HepG2 (cell line): ENCODE data around the gene RAP1A. TPM values are rescaled to one million over a fixed set of nuclear protein-coding genes. Genes with fewer than 3 reads are reported as not detected.

Source experiments
- AGO2 ChIP-seq: fragments of 200-400 bp; formaldehyde crosslinking; optimal IDR thresholded peaks from 2 replicates; pipeline ENCODE3; 2017; ENCODE audit warnings: mild to moderate bottlenecking, low read depth, low read length, moderate library complexity
- ATF4 ChIP-seq, 2 experiments: fragments of 450-650 bp in 1 of 2; sonication (generic) in 1 of 2; formaldehyde crosslinking; IDR thresholded peaks; 2 replicates each; pipeline versions ENCODE4 v1.5.0 to v1.8.0; 2020 to 2022; ENCODE audit warnings: mild to moderate bottlenecking in 1 of 2, missing genetic modification reagents in 1 of 2
- ETS1 ChIP-seq: sonication (generic); formaldehyde crosslinking; IDR thresholded peaks from 2 replicates; pipeline ENCODE4 v1.4.0; 2020; ENCODE audit warnings: missing genetic modification reagents
- FLYWCH1 ChIP-seq: sonication (generic); formaldehyde crosslinking; IDR thresholded peaks from 2 replicates; pipeline ENCODE4 v1.8.1; 2023; ENCODE audit warnings: mild to moderate bottlenecking, missing genetic modification reagents
- FOXA1 ChIP-seq, 2 experiments: fragments of 450-650 bp in 1 of 2; sonication (generic) in 1 of 2; formaldehyde crosslinking in 1 of 2; IDR thresholded peaks; 2 replicates each; pipeline versions ENCODE4 v1.4.0 to v1.6.1; 2016 to 2020; ENCODE audit warnings: missing genetic modification reagents in 1 of 2
- HOXD1 ChIP-seq: sonication (generic); formaldehyde crosslinking; IDR thresholded peaks from 2 replicates; pipeline ENCODE4 v1.5.0; 2020; ENCODE audit warnings: missing genetic modification reagents
- IRF2 ChIP-seq: IDR thresholded peaks from 2 replicates; pipeline ENCODE4 v1.6.1; 2018; ENCODE audit warnings: missing genetic modification reagents, missing compliant biosample characterization
- NBN ChIP-seq: fragments of 450-650 bp; conservative IDR thresholded peaks from 2 replicates; pipeline ENCODE4 v1.6.1; 2017
- RARG ChIP-seq: sonication (generic); formaldehyde crosslinking; IDR thresholded peaks from 2 replicates; pipeline ENCODE4 v1.4.0; 2020; ENCODE audit warnings: low read depth, mild to moderate bottlenecking, missing genetic modification reagents
- RBM39 ChIP-seq: fragments of 200-400 bp; formaldehyde crosslinking; IDR thresholded peaks from one replicate; pipeline ENCODE4 v1.6.1; 2018; ENCODE audit warnings: antibody characterized with exemption, mild to moderate bottlenecking, low read depth, low read length; ENCODE audit not compliant: poor library complexity, severe bottlenecking
- SIX1 ChIP-seq: sonication (generic); formaldehyde crosslinking; IDR thresholded peaks from 2 replicates; pipeline ENCODE4 v1.4.0; 2020; ENCODE audit warnings: missing genetic modification reagents, borderline replicate concordance
- STAT6 ChIP-seq: sonication (generic); formaldehyde crosslinking; IDR thresholded peaks from 2 replicates; pipeline ENCODE4 v1.4.0; 2020; ENCODE audit warnings: missing genetic modification reagents, mild to moderate bottlenecking, borderline replicate concordance
- ZFAT ChIP-seq: sonication (generic); formaldehyde crosslinking; conservative IDR thresholded peaks from 2 replicates; pipeline ENCODE4 v1.8.1; 2023; ENCODE audit warnings: missing genetic modification reagents, inconsistent platforms
- ZFX ChIP-seq: sonication (generic); formaldehyde crosslinking; IDR thresholded peaks from 2 replicates; pipeline ENCODE4 v1.4.0; 2020; ENCODE audit warnings: mild to moderate bottlenecking, low read depth, missing genetic modification reagents, moderate library complexity
- ZNF225 ChIP-seq: sonication (generic); formaldehyde crosslinking; IDR thresholded peaks from 2 replicates; pipeline ENCODE4 v1.4.0; 2020; ENCODE audit warnings: mild to moderate bottlenecking, missing genetic modification reagents
- ZNF484 ChIP-seq: sonication (generic); formaldehyde crosslinking; IDR thresholded peaks from 2 replicates; pipeline ENCODE4 v1.5.1; 2020; ENCODE audit warnings: mild to moderate bottlenecking, low read depth, missing genetic modification reagents, borderline replicate concordance
- ZNF782 ChIP-seq: sonication (generic); formaldehyde crosslinking; IDR thresholded peaks from 2 replicates; pipeline ENCODE4 v1.4.0; 2020; ENCODE audit warnings: missing genetic modification reagents, mild to moderate bottlenecking, borderline replicate concordance
- polyA plus RNA-seq, 8 experiments: library from polyadenylated mRNA; depleted of rRNA in 3 of 8; stranded (reverse) in 7 of 8; unstranded in 1 of 8; fragments of >200 nt; fragmentation: Illumina TruSeq in 4 of 8; extraction: Trizol in 4 of 8; gene quantifications; 2 replicates each; pipeline versions ENCODE4 v1.2.1 to v1.2.3, GENCODE V29; 2011 to 2016; ENCODE audit warnings: low read depth in 4 of 8, missing spikeins in 1 of 8, mixed read lengths in 1 of 8; ENCODE audit not compliant: insufficient read depth in 1 of 8
- total RNA-seq, 5 experiments: library from RNA; depleted of rRNA; stranded (reverse); fragments of >200 nt; fragmentation: Illumina TruSeq; extraction: Trizol; gene quantifications; 2 replicates each; pipeline ENCODE4 v1.2.3, GENCODE V29; 2016; ENCODE audit warnings: low read depth in 1 of 5
- TF ChIP-seq, protein P1 (sequence below): sonication (generic); formaldehyde crosslinking; conservative IDR thresholded peaks from 2 replicates; pipeline ENCODE4 v1.4.0; 2020; ENCODE audit warnings: mild to moderate bottlenecking, missing genetic modification reagents, moderate library complexity

The RAP1A gene
- total and polyA plus RNA-seq, 2 of the 13 experiments (the other 11 are each of a cell fraction or from before 2014, with no cell fraction given), result 19.0 to 20.7 TPM

DNA sequence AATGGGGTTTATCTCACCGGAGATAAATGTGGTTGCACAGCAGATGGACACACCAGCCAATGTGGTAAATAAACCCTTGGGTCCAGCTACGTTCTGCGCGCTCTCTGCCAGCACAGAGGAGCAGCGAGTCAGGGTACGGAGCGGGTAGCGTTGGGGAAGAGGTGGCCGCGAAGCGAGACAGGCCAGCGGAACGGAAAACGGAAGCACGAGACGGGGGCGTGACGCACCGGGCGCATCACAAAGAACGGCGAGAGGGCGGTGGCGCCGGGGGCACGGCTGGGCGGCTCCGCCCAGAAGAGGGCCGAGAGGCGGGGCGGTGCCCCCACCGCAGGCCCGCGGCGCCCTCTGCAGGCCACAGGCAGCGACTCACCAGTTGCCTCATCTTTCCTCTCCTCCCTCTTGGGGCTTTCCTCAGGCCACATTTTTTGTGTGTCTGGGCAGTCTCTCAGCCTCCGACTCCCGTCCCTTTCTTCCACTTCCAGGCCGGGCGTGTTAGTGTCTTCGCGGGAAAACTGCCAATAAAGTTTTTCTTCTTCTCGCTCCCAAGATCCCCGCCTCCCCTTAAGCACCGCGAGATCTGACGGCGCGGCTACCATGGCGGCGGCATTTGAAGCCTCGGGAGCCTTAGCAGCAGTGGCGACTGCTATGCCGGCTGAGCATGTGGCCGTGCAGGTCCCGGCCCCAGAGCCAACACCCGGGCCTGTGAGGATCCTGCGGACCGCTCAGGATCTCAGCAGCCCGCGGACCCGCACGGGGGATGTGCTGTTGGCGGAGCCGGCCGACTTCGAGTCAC is 135.9 kb downstream of the RAP1A start, which contains the start of gene DDX20 (continued):
- TF ChIP-seq RBM39 (peak; percentile 78), ZFAT (CRISPR knock-in tag) (no peak), FOXA1 (IDR thresholded peaks at IDR 0.05) (no peak), FOXA1 (CRISPR knock-in tag; IDR thresholded peaks at IDR 0.05) (peak; percentile 31; the same call in 1 of the 2 replicates), ZNF484 (no peak), SIX1 (CRISPR knock-in tag) (no peak), ZNF782 (CRISPR knock-in tag) (peak; percentile 53; the same call in 1 of the 2 replicates), ATF4 (CRISPR knock-in tag; IDR thresholded peaks at IDR 0.05) (peak in 1 of 2 experiments; percentile 76; a peak in 1 of 4 replicates), ZNF225 (CRISPR knock-in tag) (peak; percentile 55; the same call in 1 of the 2 replicates), STAT6 (no peak), FLYWCH1 (CRISPR knock-in tag) (0 out of 2 replicates have a peak, but pooled peaks have one; percentile 49), NBN (no peak), RARG (no peak), IRF2 (CRISPR knock-in tag) (peak; percentile 80), ETS1 (no peak), AGO2 (peak; percentile 30), HOXD1 (CRISPR knock-in tag) (peak; percentile 48; the same call in 1 of the 2 replicates), ZFX (CRISPR knock-in tag) (peak; percentile 95)
- TF ChIP-seq, protein P1, sequence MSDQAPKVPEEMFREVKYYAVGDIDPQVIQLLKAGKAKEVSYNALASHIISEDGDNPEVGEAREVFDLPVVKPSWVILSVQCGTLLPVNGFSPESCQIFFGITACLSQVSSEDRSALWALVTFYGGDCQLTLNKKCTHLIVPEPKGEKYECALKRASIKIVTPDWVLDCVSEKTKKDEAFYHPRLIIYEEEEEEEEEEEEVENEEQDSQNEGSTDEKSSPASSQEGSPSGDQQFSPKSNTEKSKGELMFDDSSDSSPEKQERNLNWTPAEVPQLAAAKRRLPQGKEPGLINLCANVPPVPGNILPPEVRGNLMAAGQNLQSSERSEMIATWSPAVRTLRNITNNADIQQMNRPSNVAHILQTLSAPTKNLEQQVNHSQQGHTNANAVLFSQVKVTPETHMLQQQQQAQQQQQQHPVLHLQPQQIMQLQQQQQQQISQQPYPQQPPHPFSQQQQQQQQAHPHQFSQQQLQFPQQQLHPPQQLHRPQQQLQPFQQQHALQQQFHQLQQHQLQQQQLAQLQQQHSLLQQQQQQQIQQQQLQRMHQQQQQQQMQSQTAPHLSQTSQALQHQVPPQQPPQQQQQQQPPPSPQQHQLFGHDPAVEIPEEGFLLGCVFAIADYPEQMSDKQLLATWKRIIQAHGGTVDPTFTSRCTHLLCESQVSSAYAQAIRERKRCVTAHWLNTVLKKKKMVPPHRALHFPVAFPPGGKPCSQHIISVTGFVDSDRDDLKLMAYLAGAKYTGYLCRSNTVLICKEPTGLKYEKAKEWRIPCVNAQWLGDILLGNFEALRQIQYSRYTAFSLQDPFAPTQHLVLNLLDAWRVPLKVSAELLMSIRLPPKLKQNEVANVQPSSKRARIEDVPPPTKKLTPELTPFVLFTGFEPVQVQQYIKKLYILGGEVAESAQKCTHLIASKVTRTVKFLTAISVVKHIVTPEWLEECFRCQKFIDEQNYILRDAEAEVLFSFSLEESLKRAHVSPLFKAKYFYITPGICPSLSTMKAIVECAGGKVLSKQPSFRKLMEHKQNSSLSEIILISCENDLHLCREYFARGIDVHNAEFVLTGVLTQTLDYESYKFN, result peak; percentile 58
